Breast epithelium (tissue), 4 donors: ENCODE data around the gene KRT6A. TPM values are rescaled to one million over a fixed set of nuclear protein-coding genes. Genes with fewer than 3 reads are reported as not detected.

Experiments used
- DNase-seq, 2 donors: peaks; one replicate each; pipeline ENCODE4 v3.0.0-alpha.2; 2019; ENCODE audit warnings: low spot score in 2 of 2
- H3K27ac ChIP-seq, 2 donors: fragments of 200-600 bp; sonication (generic) in 1 of 2; one replicate each; pipeline ENCODE4 v1.5.1; 2016 to 2019; ENCODE audit warnings: mild to moderate bottlenecking in 1 of 2
- H3K27me3 ChIP-seq, 2 donors: fragments of 200-600 bp; sonication (generic) in 1 of 2; one replicate each; pipeline versions ENCODE4 v1.5.1 to v1.6.0; 2017 to 2019; ENCODE audit warnings: control low read depth in 1 of 2, mild to moderate bottlenecking in 1 of 2
- H3K36me3 ChIP-seq: fragments of 200-600 bp; one replicate; pipeline ENCODE4 v1.5.1; 2019
- H3K4me1 ChIP-seq, 2 donors: fragments of 200-600 bp; sonication (generic); one replicate each; pipeline ENCODE4 v1.5.1; 2016 to 2019; ENCODE audit warnings: control low read depth in 1 of 2
- H3K4me3 ChIP-seq, 3 donors: fragments of 200-600 bp; sonication (generic); 1 replicate in 2 of 3; 2 replicates in 1 of 3; pipeline ENCODE4 v1.5.1; 2016 to 2019; ENCODE audit warnings: mild to moderate bottlenecking in 3 of 3, moderate library complexity in 2 of 3
- H3K9me3 ChIP-seq, 2 donors: fragments of 200-600 bp; sonication (generic) in 1 of 2; one replicate each; pipeline ENCODE4 v1.5.1; 2016 to 2019; ENCODE audit warnings: control low read depth in 1 of 2
- POLR2A ChIP-seq: fragments of 450-650 bp; IDR thresholded peaks from one replicate; pipeline ENCODE4 v1.6.1; 2016; ENCODE audit warnings: antibody characterized with exemption, mild to moderate bottlenecking, moderate library complexity
- POLR2AphosphoS5 ChIP-seq, 3 donors: sonication (generic); formaldehyde crosslinking; IDR thresholded peaks; one replicate each; pipeline ENCODE4 v1.6.1; 2017; ENCODE audit warnings: antibody characterized with exemption in 3 of 3
- intact Hi-C: fragments of 100-400 bp; cut with DNase I; formaldehyde crosslinking; loops from one replicate; pipeline ENCODE4 v1.15.1; 2023; ENCODE audit warnings: low total_unique reads
- total RNA-seq, 3 donors: library from RNA; depleted of rRNA; stranded (reverse); fragments of >200 nt; gene quantifications; one replicate each; pipeline ENCODE4 v1.1.0, GENCODE V29; 2016
- TF ChIP-seq, protein P1 (sequence below), 3 donors: fragments of 450-650 bp; IDR thresholded peaks; one replicate each; pipeline ENCODE4 v1.5.1; 2016 to 2017; ENCODE audit warnings: antibody characterized with exemption in 3 of 3, mild to moderate bottlenecking in 3 of 3, moderate library complexity in 3 of 3

KRT6A gene
- total RNA-seq, 3 donors from 2014 or later: 0.33 to 3.1 TPM; not detected in 1

DNA sequence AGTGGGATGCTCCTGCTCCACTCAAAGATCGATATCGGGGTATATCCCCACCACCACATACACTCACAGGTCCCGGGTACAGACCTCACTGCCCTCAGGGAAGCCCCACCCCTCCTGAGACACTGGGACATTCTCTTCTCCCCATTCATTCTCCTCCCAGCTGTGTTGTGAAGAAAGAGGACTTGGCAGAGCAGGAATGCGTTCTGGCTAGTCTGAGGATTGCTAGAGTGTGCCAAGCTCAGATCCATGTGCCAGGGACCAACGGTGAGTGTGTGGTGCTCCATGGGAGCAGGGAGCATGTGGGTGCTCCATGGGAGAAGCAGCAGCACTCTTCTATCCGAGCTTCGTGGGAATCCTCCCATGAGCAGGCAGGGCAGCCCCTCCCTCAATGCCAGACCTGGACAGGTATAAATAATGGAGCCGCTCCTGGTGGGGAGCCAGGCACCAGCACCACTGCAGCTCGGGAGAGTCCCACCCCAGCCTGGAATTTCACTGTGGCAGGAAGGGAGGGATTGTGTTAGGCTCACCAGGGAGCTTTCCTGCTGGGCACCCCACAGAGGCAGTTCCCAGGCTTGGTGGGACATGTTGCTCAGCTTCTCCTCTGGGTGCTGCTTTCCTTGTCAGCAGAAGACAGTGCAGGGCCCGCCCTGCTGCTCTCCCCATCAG, 29.4 kb upstream of the KRT6A start:
- Histone ChIP-seq H3K27me3 (no peaks in the 10 kb centered on the region), H3K4me3 (peak overlapping the region in 2 of 3 donors; percentile 17 to 22), H3K27ac (peak overlapping the region; percentile 89 to 90), H3K36me3 (no peaks in the 10 kb centered on the region), H3K4me1 (peaks cover 3 to 12% of the 10 kb centered on the region in 2 donors), H3K9me3 (no peaks in the 10 kb centered on the region)
- intact Hi-C loops: no loop called here
- DNase-seq: peak in 1 of 2 donors; percentile 93
- TF ChIP-seq, protein P1, sequence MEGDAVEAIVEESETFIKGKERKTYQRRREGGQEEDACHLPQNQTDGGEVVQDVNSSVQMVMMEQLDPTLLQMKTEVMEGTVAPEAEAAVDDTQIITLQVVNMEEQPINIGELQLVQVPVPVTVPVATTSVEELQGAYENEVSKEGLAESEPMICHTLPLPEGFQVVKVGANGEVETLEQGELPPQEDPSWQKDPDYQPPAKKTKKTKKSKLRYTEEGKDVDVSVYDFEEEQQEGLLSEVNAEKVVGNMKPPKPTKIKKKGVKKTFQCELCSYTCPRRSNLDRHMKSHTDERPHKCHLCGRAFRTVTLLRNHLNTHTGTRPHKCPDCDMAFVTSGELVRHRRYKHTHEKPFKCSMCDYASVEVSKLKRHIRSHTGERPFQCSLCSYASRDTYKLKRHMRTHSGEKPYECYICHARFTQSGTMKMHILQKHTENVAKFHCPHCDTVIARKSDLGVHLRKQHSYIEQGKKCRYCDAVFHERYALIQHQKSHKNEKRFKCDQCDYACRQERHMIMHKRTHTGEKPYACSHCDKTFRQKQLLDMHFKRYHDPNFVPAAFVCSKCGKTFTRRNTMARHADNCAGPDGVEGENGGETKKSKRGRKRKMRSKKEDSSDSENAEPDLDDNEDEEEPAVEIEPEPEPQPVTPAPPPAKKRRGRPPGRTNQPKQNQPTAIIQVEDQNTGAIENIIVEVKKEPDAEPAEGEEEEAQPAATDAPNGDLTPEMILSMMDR (IDR thresholded peaks at IDR 0.05): no peak
- peak; percentile 53 to 75 (median 71) for TF ChIP-seq POLR2AphosphoS5 (IDR thresholded peaks at IDR 0.05)
- no peak for TF ChIP-seq POLR2A

GRCh38 chr12:52521568-52522266, 28.7 kb upstream of the KRT6A start:
- intact Hi-C loops: no loop called here
- DNase-seq: peak in 1 of 2 donors; percentile 85
- peak overlapping the region; percentile 89 to 90 for H3K27ac ChIP-seq

GRCh38 chr12:52521175-52521567, 28.1 kb upstream of the KRT6A start:
- Histone ChIP-seq H3K36me3 (no peaks in the 10 kb centered on the region), H3K4me1 (peaks cover 3 to 12% of the 10 kb centered on the region in 2 donors), H3K27me3 (no peaks in the 10 kb centered on the region), H3K4me3 (peak overlapping the region in 2 of 3 donors; percentile 22 to 59), H3K27ac (peak overlapping the region; percentile 89 to 90), H3K9me3 (no peaks in the 10 kb centered on the region)
- peak in 1 of 2 donors; percentile 86 for DNase-seq
- TF ChIP-seq POLR2AphosphoS5 (IDR thresholded peaks at IDR 0.05): peak in 1 of 3 donors; percentile 37
- TF ChIP-seq, protein P1 (IDR thresholded peaks at IDR 0.05): no peak
- intact Hi-C loops: no loop called here

More at GRCh38 chr12:52521568-52522266, 28.7 kb upstream of the KRT6A start:
- Histone ChIP-seq H3K27me3 (no peaks in the 10 kb centered on the region), H3K36me3 (no peaks in the 10 kb centered on the region), H3K4me3 (peak overlapping the region in 2 of 3 donors; percentile 17 to 22), H3K4me1 (peaks cover 3 to 12% of the 10 kb centered on the region in 2 donors), H3K9me3 (no peaks in the 10 kb centered on the region)
- no peak for TF ChIP-seq POLR2AphosphoS5 (IDR thresholded peaks at IDR 0.05)
- TF ChIP-seq, protein P1 (IDR thresholded peaks at IDR 0.05): peak in 1 of 3 donors; percentile 17

GRCh38 chr12:52519826-52520662, 27.0 kb upstream of the KRT6A start, which contains the start of gene KRT5:
Gene KRT5 (minus strand): TSS chr12:52520394. CDS start chr12:52520296, 98 bp downstream.
- peak; percentile 68 for TF ChIP-seq POLR2A
- TF ChIP-seq POLR2AphosphoS5 (IDR thresholded peaks at IDR 0.05): peak; percentile 74 to 92 (median 90)
- TF ChIP-seq, protein P1 (IDR thresholded peaks at IDR 0.05): no peak
- Histone ChIP-seq H3K9me3 (no peaks in the 10 kb centered on the region), H3K4me1 (peaks cover 3 to 12% of the 10 kb centered on the region in 2 donors), H3K36me3 (no peaks in the 10 kb centered on the region), H3K27ac (peak within 1 kb of the TSS; percentile 89 to 90), H3K27me3 (no peaks in the 10 kb centered on the region), H3K4me3 (peak within 1 kb of the TSS in 2 of 3 donors; percentile 59 to 69)
- intact Hi-C loops: no loop called here
- peak; percentile 49 to 94 for DNase-seq
